BJ (cell line): Measurements from ENCODE around the gene COG1. TPM values are rescaled to one million over a fixed set of nuclear protein-coding genes. Genes with fewer than 3 reads are reported as not detected.

ENCODE experiments used
- CTCF ChIA-PET: fragments of 350-600 bp; formaldehyde crosslinking; extraction: SDS; loops from one replicate; lab custom pipeline; 2021; ENCODE audit warnings: antibody characterized with exemption, inconsistent platforms; lab: Yijun Ruan, JAX
- POLR2A ChIA-PET: fragments of 300-600 bp; sonication (Branson Sonifier 250); formaldehyde crosslinking; extraction: SDS; loops from one replicate; lab custom pipeline; 2021; ENCODE audit warnings: antibody characterized with exemption; lab: Charles Lee
- DNase-seq: peaks from one replicate; pipeline ENCODE4 v3.0.0-alpha.2; 2011; ENCODE audit warnings: low read depth
- H3K27me3 ChIP-seq: 2 replicates; pipeline ENCODE4 v1.6.0; 2011; ENCODE audit warnings: low read length; ENCODE audit not compliant: control insufficient read depth, insufficient read depth
- H3K36me3 ChIP-seq: 2 replicates; pipeline ENCODE4 v1.5.1; 2011; ENCODE audit warnings: low read length; ENCODE audit not compliant: control insufficient read depth, insufficient read depth
- H3K4me3 ChIP-seq: 2 replicates; pipeline ENCODE4 v1.5.1; 2011; ENCODE audit warnings: low read depth, mild to moderate bottlenecking, control low read depth, low read length
- polyA plus RNA-seq: library from polyadenylated mRNA; depleted of rRNA; stranded (reverse); fragments of >200 nt; gene quantifications from 2 replicates; pipeline ENCODE4 v1.2.3, GENCODE V29; 2011; rRNA removed
- TF ChIP-seq, protein P1 (sequence below): IDR thresholded peaks from 2 replicates; pipeline ENCODE4 v1.5.1; 2011; ENCODE audit warnings: low read depth, mild to moderate bottlenecking, control low read depth, inconsistent platforms, low read length, moderate library complexity; ENCODE audit not compliant: insufficient read depth

Gene COG1
- polyA plus RNA-seq, 1 experiment, result 54.9 TPM

DNA sequence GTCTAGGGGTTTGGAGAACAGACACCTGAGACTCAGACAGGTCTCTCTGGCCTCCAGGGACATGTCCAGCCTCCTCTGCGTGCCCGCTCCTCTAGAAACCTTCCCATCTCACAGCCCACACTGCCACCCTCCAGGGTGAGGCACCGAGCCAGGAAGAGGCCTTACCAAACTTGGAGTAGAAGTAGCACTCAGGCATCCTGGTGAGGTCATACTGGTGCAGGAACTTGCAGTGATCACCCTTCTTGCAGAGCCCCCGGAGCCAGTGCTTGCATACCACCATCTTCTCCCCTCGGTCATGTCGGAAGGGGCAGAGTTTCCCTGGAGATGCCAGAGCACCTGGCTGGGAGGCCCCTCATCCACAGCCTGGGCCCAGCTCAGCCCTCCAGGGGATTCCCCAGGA, 64.7 kb downstream of the COG1 start:
- ChIA-PET CTCF (interaction anchor here (0.6 to 18.8 kb wide), 2 partner anchors 36 to 113 kb away, joined by 3 to 427 read pairs; no protein-coding TSS in a partner anchor), POLR2A (no interaction called here)
- H3K36me3 ChIP-seq, result no peaks in the 10 kb centered on the region
- TF ChIP-seq, protein P1, sequence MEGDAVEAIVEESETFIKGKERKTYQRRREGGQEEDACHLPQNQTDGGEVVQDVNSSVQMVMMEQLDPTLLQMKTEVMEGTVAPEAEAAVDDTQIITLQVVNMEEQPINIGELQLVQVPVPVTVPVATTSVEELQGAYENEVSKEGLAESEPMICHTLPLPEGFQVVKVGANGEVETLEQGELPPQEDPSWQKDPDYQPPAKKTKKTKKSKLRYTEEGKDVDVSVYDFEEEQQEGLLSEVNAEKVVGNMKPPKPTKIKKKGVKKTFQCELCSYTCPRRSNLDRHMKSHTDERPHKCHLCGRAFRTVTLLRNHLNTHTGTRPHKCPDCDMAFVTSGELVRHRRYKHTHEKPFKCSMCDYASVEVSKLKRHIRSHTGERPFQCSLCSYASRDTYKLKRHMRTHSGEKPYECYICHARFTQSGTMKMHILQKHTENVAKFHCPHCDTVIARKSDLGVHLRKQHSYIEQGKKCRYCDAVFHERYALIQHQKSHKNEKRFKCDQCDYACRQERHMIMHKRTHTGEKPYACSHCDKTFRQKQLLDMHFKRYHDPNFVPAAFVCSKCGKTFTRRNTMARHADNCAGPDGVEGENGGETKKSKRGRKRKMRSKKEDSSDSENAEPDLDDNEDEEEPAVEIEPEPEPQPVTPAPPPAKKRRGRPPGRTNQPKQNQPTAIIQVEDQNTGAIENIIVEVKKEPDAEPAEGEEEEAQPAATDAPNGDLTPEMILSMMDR, result no peak
- H3K27me3 ChIP-seq, result no peaks in the 10 kb centered on the region
- H3K4me3 ChIP-seq, result no peak overlapping the region
- no peak for DNase-seq

Other genes starting within 250 kb of the COG1 start
- 17.6 and 20.9 TPM in 2 replicates for gene SLC39A11, start 100.4 kb upstream of the COG1 start, polyA plus RNA-seq
- gene SSTR2, start 28.0 kb upstream of the COG1 start, polyA plus RNA-seq, result not detected in 2 replicates
- 0.13 TPM in 1 of 2 replicates, not detected in the other for gene CPSF4L, start 68.8 kb downstream of the COG1 start, polyA plus RNA-seq
- 19.6 and 28.0 TPM in 2 replicates for gene CDC42EP4, start 118.9 kb downstream of the COG1 start, polyA plus RNA-seq